Measurements from ENCODE around the gene SAMD8. TPM values are rescaled to one million over a fixed set of nuclear protein-coding genes. Genes with fewer than 3 reads are reported as not detected.
"Not testable (repeated sequence)": the region's sequence is repeated elsewhere in the genome, so short reads cannot be mapped to it uniquely, and the experiment has no call there.

SAMD8 gene
- total RNA-seq, 1 experiment from 2014 or later = 28.1 TPM

DNA sequence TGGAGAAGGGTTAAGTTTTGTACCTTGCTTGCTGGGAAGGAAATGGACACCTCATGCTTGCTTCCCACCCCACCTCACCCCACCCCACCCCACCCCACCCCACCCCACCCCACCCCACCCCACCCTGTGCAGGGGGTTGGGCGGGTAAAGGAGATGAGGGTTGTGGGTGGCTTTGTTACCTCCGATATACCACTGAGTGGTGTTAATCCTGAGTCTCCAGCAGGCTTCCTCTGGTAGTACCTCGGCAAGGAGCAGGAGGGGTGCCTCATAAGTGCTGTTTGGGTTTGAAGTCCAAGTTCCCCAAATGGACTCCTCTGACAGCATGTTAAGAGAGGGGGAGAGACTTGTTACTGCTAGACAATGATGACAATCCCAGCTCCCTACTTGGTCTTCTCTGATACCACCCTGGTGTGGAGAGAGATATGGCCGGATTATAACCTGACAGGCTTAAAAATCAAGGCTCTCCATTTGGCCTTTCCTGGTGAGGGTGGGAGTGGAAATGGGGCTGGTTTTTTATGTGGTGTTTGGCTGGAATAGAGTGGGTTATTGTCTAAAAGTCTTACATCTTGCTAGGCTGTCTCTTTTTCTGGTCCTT, 11.7 kb downstream of the SAMD8 start:
- no peak overlapping the region for H3K4me3 Mint-ChIP-seq (ENCODE audit: unreplicated experiment)
- no TSS peak for BruUV-seq (replicated peaks)
- no peak for DNase-seq (ENCODE audit: unreplicated experiment)
- H3K4me1 Mint-ChIP-seq (ENCODE audit: insufficient read depth, unreplicated experiment) = no peaks in the 10 kb centered on the region
- peaks cover 9% of the 10 kb centered on the region for H3K36me3 Mint-ChIP-seq (ENCODE audit: insufficient read depth, unreplicated experiment)
- intact Hi-C loops (cut with micrococcal nuclease) = no loop called here
- ChIA-PET CTCF (interaction anchor here (0.6 to 1.0 kb wide), 2 partner anchors 11 to 103 kb away, joined by 3 read pairs; no protein-coding TSS in a partner anchor), POLR2A (interaction anchor here (1.1 kb wide), 1 partner anchor 11 kb away, joined by 3 read pairs; no protein-coding TSS in a partner anchor)
- TF ChIP-seq, protein P1, sequence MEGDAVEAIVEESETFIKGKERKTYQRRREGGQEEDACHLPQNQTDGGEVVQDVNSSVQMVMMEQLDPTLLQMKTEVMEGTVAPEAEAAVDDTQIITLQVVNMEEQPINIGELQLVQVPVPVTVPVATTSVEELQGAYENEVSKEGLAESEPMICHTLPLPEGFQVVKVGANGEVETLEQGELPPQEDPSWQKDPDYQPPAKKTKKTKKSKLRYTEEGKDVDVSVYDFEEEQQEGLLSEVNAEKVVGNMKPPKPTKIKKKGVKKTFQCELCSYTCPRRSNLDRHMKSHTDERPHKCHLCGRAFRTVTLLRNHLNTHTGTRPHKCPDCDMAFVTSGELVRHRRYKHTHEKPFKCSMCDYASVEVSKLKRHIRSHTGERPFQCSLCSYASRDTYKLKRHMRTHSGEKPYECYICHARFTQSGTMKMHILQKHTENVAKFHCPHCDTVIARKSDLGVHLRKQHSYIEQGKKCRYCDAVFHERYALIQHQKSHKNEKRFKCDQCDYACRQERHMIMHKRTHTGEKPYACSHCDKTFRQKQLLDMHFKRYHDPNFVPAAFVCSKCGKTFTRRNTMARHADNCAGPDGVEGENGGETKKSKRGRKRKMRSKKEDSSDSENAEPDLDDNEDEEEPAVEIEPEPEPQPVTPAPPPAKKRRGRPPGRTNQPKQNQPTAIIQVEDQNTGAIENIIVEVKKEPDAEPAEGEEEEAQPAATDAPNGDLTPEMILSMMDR (IDR thresholded peaks at IDR 0.05; ENCODE audit: unreplicated experiment) = no peak
- no peaks in the 10 kb centered on the region for H3K9me3 Mint-ChIP-seq (ENCODE audit: unreplicated experiment)
- no peaks in the 10 kb centered on the region for H3K27me3 Mint-ChIP-seq (ENCODE audit: insufficient read depth, unreplicated experiment)
- peak overlapping the region; percentile 37 for H3K27ac Mint-ChIP-seq (ENCODE audit: low read depth, unreplicated experiment)

- BruUV-seq (replicated peaks) = no TSS peak
- intact Hi-C loops (cut with micrococcal nuclease) = no loop called here
- Mint-ChIP-seq H3K4me1 (ENCODE audit: insufficient read depth, unreplicated experiment) (no peaks in the 10 kb centered on the region), H3K27me3 (ENCODE audit: insufficient read depth, unreplicated experiment) (no peaks in the 10 kb centered on the region), H3K4me3 (ENCODE audit: unreplicated experiment) (no peak overlapping the region), H3K36me3 (ENCODE audit: insufficient read depth, unreplicated experiment) (peaks cover 13% of the 10 kb centered on the region), H3K9me3 (ENCODE audit: unreplicated experiment) (no peaks in the 10 kb centered on the region), H3K27ac (ENCODE audit: low read depth, unreplicated experiment) (no peak overlapping the region)
- DNase-seq (ENCODE audit: unreplicated experiment) = no peak
- POLR2A ChIA-PET = interaction anchor here (1.2 kb wide), 1 partner anchor 12 kb away, joined by 4 read pairs; no protein-coding TSS in a partner anchor
- TF ChIP-seq, protein P1 (IDR thresholded peaks at IDR 0.05; ENCODE audit: unreplicated experiment) = no peak
- CTCF ChIA-PET = interaction anchor here (0.7 to 1.0 kb wide), 2 partner anchors 110 to 882 kb away, joined by 3 read pairs; no protein-coding TSS in a partner anchor
These were observed 14.8 kb downstream of the SAMD8 start for GRCh38 chr10:75126277-75126676.

- H3K4me1 Mint-ChIP-seq (ENCODE audit: insufficient read depth, unreplicated experiment) = no peaks in the 10 kb centered on the region
- H3K36me3 Mint-ChIP-seq (ENCODE audit: insufficient read depth, unreplicated experiment) = peaks cover 13% of the 10 kb centered on the region
- no peak overlapping the region for H3K27ac Mint-ChIP-seq (ENCODE audit: low read depth, unreplicated experiment)
- TF ChIP-seq, protein P1 (IDR thresholded peaks at IDR 0.05; ENCODE audit: unreplicated experiment) = no peak
- POLR2A ChIA-PET = interaction anchor here (0.5 to 2.2 kb wide), 4 partner anchors 13 to 107 kb away, joined by 3 to 8 read pairs (median 3); no protein-coding TSS in a partner anchor
- H3K4me3 Mint-ChIP-seq (ENCODE audit: unreplicated experiment) = no peak overlapping the region
- H3K9me3 Mint-ChIP-seq (ENCODE audit: unreplicated experiment) = no peaks in the 10 kb centered on the region
- DNase-seq (ENCODE audit: unreplicated experiment) = no peak
- no peaks in the 10 kb centered on the region for H3K27me3 Mint-ChIP-seq (ENCODE audit: insufficient read depth, unreplicated experiment)
- CTCF ChIA-PET = interaction anchor here (0.6 kb wide), 1 partner anchor 9 kb away, joined by 8 read pairs; no protein-coding TSS in a partner anchor
- intact Hi-C loops (cut with micrococcal nuclease) = no loop called here
- BruUV-seq (replicated peaks) = no TSS peak
These were observed 16.0 kb downstream of the SAMD8 start for GRCh38 chr10:75127471-75127870.

GRCh38 chr10:75128985-75129384, 17.5 kb downstream of the SAMD8 start:
- H3K9me3 Mint-ChIP-seq (ENCODE audit: unreplicated experiment); CTCF ChIA-PET; H3K27me3 Mint-ChIP-seq (ENCODE audit: insufficient read depth, unreplicated experiment); intact Hi-C loops (cut with micrococcal nuclease); H3K4me1 Mint-ChIP-seq (ENCODE audit: insufficient read depth, unreplicated experiment); H3K27ac Mint-ChIP-seq (ENCODE audit: low read depth, unreplicated experiment); DNase-seq (ENCODE audit: unreplicated experiment); BruUV-seq (replicated peaks); H3K4me3 Mint-ChIP-seq (ENCODE audit: unreplicated experiment): not testable (repeated sequence)
- POLR2A ChIA-PET = interaction anchor here (1.5 to 2.2 kb wide), 3 partner anchors 14 to 81 kb away, joined by 5 to 8 read pairs (median 8); partner anchors contain the start of genes SAMD8 and VDAC2
- H3K36me3 Mint-ChIP-seq (ENCODE audit: insufficient read depth, unreplicated experiment) = peaks cover 13% of the 10 kb centered on the region
